ENCODE measurements around the gene COL4A3.

COL4A3 gene

DNA sequence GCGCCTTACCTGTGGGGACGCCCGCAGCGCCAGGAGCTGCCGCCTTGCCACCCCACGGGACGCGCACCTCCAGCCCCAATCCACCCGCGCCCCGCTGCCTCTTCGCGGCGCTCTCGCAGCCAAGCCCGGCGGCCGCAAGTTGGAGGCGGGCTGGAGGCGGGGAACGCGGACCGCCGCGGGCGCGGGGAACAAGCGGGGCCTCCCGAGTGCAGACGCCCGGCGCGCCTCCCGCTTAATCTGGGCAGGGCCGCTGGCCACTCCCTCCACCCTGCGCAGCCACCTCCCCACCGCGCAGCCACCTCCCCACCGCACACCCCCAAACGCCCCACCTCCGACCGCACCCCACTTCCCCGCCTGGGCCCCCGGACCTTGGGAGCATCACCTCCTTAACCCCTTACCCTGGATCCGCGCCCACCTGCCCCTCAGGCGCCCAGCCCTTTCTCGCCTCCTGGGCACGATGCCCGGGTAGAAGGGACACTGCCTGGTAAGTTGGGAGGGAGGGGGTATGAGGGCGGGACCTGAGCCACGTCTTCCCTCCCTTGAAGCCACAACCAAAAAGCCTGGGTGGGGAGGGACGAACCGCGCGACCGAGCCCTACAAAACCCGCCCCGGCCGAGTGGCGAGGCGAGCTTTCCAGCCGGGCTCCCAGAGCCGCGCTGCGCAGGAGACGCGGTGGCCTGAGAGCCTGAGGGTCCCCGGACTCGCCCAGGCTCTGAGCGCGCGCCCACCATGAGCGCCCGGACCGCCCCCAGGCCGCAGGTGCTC, at the start of gene COL4A3, which contains the start of gene COL4A4:
Gene COL4A3, plus strand, starts transcription at position 627 of the 765 bp plus-strand sequence. Its CDS starts 103 bp downstream, at position 730.
Gene COL4A4, minus strand, starts transcription at position 208 of the 765 bp plus-strand sequence. CDS start 16,722 bp downstream, outside the sequence.
- peak; percentile 12 for DNase-seq

GRCh38 chr2:227115761-227116160, 48.7 kb upstream of the COL4A3 start:
- DNase-seq, result no peak

DNA sequence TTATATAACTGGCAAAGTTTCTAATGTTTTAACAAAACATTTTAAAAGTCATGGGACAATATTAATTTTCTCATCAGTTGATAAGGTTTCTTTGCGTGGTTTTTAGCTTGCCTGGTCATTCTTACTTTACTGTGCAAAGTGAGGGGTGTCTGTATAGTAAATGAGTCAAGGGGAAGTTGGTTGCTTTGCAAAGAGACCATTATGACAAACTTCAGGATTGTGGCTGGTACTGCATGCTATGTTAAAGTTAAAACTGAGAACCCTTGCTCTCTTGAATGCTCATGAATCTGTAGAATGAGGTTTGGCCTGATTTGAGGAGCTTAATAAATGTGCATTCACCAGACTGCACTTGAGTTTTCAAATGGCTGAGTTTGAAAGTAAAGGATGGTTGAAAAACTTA, 47.4 kb upstream of the COL4A3 start:
- DNase-seq, result no peak

DNA sequence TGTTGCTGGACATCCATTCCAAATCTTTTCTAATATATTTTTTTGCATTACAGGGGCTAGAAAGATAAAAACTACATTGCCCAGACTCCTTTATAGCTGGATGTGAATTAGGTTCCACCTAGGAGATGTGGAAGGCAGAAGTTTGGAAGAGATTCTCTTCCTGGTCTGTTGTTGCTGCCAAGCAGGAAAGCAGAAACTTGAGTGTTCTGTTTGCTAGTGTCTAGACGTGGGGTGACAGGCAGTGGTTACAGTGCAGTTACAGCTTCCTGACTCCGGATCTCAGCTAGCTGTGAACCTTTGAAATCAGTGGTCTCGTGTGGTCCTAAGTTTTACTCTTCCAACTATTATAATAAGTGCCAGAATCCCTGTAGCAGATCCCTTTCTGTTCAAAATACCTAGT, 46.6 kb upstream of the COL4A3 start:
- no peak for DNase-seq

DNA sequence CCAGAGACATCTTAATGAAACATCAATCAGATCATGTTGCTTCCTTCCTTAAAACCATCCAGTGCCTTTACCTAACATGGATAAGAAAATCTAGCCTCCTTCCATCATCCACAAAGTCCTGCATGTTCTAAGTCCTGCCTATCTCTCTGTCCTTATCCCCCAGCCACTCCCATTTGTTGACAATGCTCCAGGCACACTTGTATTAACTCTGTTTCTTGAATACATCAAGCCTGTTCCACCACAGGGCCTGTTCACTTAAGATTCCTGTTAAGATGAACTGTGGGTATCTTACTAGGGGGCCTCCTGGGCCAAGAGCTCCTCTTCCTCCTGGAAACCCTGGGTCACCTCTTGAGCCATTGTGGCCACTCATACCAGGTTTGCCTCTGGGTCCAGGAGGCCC, 46.1 kb upstream of the COL4A3 start:
- DNase-seq, result no peak

- no peak for DNase-seq
Observed at GRCh38 chr2:227123697-227124096, 40.7 kb upstream of the COL4A3 start.

- DNase-seq, result no peak
Observed at GRCh38 chr2:227124811-227125210, 39.6 kb upstream of the COL4A3 start.

GRCh38 chr2:227125506-227125905, 38.9 kb upstream of the COL4A3 start:
- no peak for DNase-seq

DNA sequence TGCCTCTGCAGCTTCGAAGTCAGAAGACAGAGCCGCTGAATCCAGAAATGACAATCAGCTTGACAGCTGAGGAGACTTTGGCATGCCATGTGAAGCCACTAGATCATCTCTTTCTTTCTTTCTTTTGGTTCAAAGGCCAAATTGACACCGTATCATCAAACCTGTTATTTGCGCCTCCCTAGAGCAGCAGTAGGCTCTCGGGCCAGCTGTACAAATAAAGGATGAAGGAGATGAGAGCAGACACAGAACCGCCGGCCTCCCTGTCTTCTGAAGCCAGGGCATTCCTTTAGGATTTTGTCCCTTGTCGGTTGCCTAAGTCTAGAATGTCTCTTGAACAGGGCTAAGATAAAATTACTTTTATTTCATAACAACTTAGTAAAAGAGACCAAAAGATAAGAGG, 37.2 kb upstream of the COL4A3 start:
- no peak for DNase-seq

GRCh38 chr2:227130636-227131035, 33.8 kb upstream of the COL4A3 start:
- DNase-seq, result no peak

GRCh38 chr2:227132986-227133385, 31.4 kb upstream of the COL4A3 start:
- no peak for DNase-seq

DNA sequence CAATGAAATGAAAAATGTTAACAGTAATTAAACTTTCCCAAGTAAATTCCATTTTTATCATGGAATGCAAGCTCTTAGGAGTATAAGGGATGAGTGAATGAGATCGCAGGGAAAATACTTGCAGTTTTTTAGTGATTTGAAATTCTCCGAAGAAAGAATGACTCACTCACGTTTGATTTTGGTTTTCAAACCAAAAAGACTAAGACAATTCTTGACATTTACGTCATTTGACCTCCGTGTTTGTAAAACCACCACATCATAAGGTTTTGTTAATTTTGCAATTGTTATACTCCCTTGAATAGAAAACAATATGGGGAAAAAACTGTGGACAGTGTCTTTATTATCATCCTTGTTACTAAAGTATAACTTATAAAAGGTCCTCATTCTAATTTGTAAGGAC, 29.8 kb upstream of the COL4A3 start:
- DNase-seq, result no peak

DNA sequence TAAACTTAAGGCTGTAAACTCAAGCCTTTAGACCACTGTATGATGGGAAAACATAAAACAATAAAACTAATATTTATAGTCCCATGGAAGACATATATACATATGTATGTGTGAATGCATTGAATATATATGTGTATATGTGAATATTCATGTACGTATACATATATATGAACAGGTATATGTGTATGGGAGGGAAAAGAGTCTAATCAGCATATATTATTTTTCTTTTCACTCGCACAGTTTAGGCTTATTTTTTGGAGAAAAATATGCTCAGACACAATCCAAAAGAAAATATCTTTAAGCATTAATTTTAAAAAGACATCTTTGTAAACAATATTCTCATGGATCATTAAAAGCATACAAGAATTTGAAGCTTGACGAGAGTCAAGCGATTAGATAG, 23.1 kb upstream of the COL4A3 start:
- DNase-seq, result no peak

DNA sequence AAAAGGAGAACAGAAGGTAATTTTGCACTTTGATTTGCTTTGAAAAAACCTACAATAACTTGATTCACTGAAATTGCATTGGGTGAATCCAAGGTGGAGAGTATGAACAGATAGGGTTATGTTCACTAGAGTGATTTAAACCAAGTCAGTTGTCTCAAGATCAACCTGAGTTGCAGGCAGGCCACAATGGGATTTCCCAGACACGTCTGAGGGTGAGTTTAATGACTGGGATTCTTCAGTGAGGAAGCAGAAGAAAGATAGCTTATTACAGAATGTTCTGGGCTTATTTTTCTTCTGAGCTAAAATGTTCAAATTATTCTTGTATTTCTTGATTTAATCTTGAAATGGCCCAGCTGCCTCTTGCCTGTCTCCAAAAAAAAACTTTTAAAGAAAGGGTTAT, 20.5 kb upstream of the COL4A3 start:
- DNase-seq, result no peak

DNA sequence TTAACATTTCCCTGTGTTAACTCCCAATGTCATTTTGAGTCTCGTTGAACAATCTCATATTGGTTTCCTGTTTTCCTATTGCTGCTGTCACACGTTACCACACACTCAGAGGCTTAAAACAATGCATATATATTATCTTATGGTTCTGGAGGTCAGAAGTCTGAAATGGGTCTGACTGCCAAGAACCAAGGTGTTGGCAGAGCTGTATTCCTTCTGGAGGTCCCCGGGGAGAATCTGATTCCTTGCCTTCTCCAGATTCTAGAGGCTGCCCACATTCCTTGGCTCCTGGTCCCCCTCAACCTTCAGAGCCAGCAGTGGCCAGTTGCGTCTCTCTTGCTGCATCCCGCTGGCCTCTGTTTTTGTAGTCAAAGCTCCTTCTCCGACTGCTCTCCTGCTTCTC, 18.0 kb upstream of the COL4A3 start:
- no peak for DNase-seq

- DNase-seq, result no peak
Observed at GRCh38 chr2:227147023-227147422, 17.4 kb upstream of the COL4A3 start.

- no peak for DNase-seq
Observed at GRCh38 chr2:227148106-227148505, 16.3 kb upstream of the COL4A3 start.

DNA sequence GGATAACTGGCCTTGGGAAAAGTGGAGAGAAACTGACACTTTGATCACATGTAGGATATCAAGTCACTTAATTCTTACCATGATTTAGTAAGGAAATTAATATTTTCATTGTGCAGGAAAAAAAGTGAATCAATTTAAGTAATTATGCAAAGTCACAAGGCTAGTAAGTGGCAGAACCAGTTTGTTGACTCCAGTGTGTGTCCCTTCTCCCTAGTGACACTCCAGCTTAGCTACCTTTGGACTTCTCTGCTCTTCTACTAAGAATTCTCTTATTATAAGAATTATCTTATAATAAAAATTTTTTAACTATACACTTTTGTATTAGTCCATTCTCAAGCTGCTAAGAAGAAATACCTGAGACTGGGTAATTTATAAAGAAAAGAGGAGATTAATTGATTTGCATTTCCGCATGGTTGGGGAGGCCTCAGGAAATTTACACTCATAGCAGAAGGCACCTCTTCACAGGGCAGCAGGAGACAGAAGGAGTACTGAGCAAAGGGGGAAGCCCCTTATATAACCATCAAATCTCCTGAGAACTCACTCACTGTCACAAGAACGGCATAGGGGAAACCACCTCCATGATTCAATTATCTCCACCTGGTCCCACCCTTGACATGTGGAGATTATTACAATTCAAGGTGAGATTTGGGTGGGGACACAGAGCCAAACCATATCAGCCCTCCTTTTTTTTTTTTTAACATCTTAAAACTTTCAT, 14.0 kb upstream of the COL4A3 start:
- no peak for DNase-seq

DNA sequence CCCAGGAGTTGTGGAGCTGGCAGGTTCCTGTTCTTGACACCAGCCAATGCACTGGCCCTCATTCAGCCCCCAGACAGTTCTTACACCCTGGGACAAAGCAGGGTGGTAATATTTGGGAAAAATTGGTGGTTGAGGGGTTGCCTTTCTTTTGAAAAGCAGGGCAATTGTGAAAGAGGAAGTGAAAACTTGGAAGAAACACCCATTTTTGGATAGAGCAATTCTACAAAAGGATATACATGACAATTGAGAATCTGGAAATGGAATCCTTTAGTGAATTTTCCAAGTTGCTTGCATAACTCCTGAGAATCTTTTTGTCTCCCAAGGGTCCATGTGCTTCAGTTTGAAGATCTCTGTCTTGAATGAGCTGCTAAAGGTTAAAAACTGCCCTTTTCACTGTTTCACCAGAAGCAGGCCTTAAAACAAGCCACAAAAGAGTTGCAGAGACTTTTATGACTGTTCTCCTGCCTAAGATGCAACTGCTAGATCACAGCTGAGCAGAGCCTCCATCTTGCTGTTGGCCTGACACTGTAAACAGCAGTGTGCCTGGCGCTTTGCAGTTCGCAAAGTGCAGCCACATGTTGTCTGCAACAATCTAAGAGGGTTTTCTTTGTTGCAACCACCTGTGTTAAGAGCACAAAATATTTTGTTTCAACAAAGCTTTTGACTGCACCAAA, 12.2 kb upstream of the COL4A3 start:
- DNase-seq, result no peak

- DNase-seq, result no peak
Observed at GRCh38 chr2:227153307-227153706, 11.1 kb upstream of the COL4A3 start.

DNA sequence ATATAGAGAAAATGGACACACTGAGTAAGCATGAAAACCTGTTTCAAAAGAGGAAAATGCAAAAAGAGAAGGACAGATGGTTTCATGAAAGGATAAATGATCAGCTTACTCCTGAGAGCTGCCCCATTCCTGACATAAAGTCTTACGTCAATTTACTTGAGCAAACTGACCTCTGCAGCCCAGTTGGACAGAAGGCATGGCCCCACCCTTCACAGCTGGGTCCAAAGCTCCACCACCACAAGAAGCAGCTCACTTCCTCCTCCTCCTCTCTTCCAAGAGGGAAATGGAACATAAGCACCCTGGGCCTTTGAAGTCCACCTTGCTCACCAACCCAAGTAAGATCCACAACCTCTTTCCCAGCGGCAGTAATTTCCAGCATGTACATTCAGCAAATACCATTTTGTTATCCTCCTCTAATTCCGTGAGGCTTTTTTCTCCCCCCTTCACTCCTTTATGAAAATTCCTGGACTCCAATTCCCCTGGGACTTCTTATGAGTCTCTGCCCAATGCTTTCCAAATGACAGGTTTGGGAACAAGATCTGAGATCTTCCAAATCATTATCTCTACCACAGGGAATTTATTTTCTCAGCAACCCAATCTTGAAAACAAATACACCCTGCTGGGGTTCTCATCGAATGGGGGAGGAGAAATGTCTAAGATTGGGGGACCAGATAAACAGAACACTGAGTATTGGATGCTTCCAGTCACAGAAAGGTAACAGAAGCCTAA, 10.5 kb upstream of the COL4A3 start:
- DNase-seq, result no peak

DNA sequence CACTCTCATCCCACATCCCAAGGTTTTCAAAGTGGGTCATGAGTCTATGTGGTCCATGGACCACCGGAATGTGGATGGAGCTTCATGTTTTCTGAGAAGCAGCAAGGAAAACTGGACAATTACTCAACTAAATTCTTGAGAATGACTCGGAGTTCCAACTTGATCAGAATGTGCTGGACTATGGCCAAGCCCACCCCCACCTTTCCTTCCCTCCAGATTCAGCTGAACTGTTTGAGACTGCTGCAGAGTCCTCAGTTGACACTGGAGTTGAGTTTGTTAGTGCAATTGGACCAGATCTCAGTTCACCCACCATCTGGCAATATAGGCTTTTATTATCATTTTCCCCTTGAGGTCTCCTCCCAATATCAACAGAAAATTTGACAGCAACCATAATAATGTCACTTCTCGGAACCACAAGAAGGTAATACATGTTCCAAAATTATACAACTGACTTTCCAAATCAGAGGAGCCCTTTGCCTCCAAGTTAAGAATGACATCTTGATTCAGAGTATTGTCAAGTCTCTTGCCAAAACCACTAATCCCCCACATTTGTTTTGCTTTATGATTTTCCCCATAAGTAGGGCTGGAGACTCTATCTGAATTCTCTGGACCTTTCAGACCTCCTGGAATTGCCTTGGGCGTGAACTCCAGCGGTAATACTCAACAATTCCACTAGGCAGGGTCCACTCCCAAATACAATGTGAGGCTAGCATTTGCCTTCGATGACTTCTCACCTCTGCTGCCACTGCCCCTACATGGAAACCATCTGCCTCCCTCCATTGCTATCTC, 9.2 kb upstream of the COL4A3 start:
- no peak for DNase-seq
